Stimulated activated CD8-positive, alpha-beta memory T cell treated with anti-CD3 and anti-CD28 coated beads, Interleukin-2, amount 100 ng/mL, for 48 hours (primary cell): ENCODE data around the gene TAF11L11.
"Not testable (repeated sequence)": the region's sequence is repeated elsewhere in the genome, so short reads cannot be mapped to it uniquely, and the experiment has no call there.

Source experiments
- DNase-seq, 2 donors: peaks; one replicate each; pipeline ENCODE4 v3.0.0-alpha.2; 2020; ENCODE audit warnings: low read depth in 2 of 2

The TAF11L11 gene

GRCh38 chr5:17603880-17604279 is at the start of gene TAF11L11:
Gene TAF11L11, plus strand, starts transcription at chr5:17604183.
- not testable (repeated sequence) for DNase-seq

GRCh38 chr5:17585658-17586057 is 18.3 kb upstream of the TAF11L11 start, which contains the start of gene TAF11L7:
Gene TAF11L7, minus strand, starts transcription at chr5:17585758.
- not testable (repeated sequence) for DNase-seq

- not testable (repeated sequence) for DNase-seq
Observed at GRCh38 chr5:17590860-17591259, 13.1 kb upstream of the TAF11L11 start, which contains the start of gene TAF11L8. Gene TAF11L8, minus strand, starts transcription at chr5:17590960.

- DNase-seq, result not testable (repeated sequence)
Observed at GRCh38 chr5:17594255-17594654, 9.7 kb upstream of the TAF11L11 start, which contains the start of gene TAF11L9. Gene TAF11L9, minus strand, starts transcription at chr5:17594394.

GRCh38 chr5:17597728-17598127 is 6.3 kb upstream of the TAF11L11 start, which contains the start of gene TAF11L10:
Gene TAF11L10, minus strand, starts transcription at chr5:17597828.
- not testable (repeated sequence) for DNase-seq

- DNase-seq, result no peak
Observed at GRCh38 chr5:17604951-17605350, 968 bp downstream of the TAF11L11 start.

- not testable (repeated sequence) for DNase-seq
Observed at GRCh38 chr5:17607461-17607860, 3.5 kb downstream of the TAF11L11 start.

GRCh38 chr5:17610092-17610491 is 6.1 kb downstream of the TAF11L11 start, which contains the start of gene TAF11L12:
Gene TAF11L12, plus strand, starts transcription at chr5:17610392.
- DNase-seq, result not testable (repeated sequence)

GRCh38 chr5:17614872-17615605 is 11.1 kb downstream of the TAF11L11 start:
- DNase-seq, result no peak

GRCh38 chr5:17619354-17619753 is 15.4 kb downstream of the TAF11L11 start:
- DNase-seq, result no peak

- no peak for DNase-seq
Observed at GRCh38 chr5:17620627-17621026, 16.6 kb downstream of the TAF11L11 start.

- no peak for DNase-seq
Observed at GRCh38 chr5:17625686-17626085, 21.7 kb downstream of the TAF11L11 start.

GRCh38 chr5:17631788-17632187 is 27.8 kb downstream of the TAF11L11 start, which contains the start of gene TAF11L13:
Gene TAF11L13, plus strand, starts transcription at chr5:17632088.
- DNase-seq, result not testable (repeated sequence)

- DNase-seq, result no peak
Observed at GRCh38 chr5:17634160-17634559, 30.2 kb downstream of the TAF11L11 start, which contains the start of gene TAF11L14. Gene TAF11L14, plus strand, starts transcription at chr5:17634460.

GRCh38 chr5:17649232-17649631 is 45.2 kb downstream of the TAF11L11 start:
- DNase-seq, result not testable (repeated sequence)

GRCh38 chr5:17655201-17655759 is 51.3 kb downstream of the TAF11L11 start:
- not testable (repeated sequence) for DNase-seq
